ENCODE measurements around the gene OPN4. TPM values are rescaled to one million over a fixed set of nuclear protein-coding genes. Genes with fewer than 3 reads are reported as not detected.

Gene OPN4
- total and polyA plus RNA-seq, 2 of the 8 experiments (the other 6 are each of a cell fraction or from before 2014, with no cell fraction given): not detected

DNA sequence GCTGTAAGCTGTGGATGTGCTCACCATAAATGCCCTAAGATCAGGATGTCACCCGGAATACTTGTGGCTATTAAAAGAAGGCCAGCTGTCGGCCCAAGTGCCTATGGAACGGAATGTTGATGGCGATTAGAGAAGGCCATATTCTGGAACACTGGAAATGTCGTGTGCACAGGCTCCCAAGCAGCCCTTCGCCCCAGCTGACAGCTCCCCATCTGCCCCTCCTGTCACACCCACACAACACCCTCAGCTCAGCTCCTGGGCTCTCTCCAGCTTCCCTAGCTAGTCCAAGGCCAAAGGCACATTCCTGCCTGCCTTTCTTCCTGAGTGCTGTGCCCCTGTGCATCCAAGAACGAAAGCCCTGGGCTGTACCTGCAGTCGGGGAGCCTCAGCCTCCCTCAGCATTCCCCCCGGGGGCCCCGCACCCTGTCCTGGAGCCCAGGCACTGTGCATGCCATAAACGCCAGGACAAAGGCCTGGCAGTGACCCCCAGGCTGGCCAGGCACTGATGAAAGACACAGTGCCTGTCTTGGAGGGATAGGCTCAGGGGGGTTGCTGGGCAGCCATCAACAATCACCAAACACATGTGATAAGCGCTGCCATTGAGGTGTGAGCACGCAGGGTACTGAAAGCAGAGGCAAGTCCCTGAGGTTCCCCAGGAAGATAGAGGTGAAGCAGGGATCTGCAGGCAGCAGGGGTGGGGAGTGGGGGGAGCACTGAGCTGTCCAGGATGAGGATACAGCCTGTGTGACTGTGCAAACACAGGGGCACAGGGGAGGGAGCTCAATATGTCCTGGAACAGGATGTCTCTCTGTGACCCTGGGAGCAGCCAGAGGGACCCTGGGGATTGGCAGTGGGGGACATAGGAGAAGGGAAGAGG lies 10.2 kb downstream of the OPN4 start:
- Histone ChIP-seq H4K5ac (ENCODE audit: insufficient read length, low read depth, low read length) (no peak overlapping the region), H4K8ac (ENCODE audit: extremely low read depth, insufficient read depth, low read length) (peak overlapping the region; percentile 79; the same call in 1 of the 2 replicates), H3K36me3 (ENCODE audit: control insufficient read depth in 2 of 4, insufficient read depth in 4 of 4, low read length in 3 of 4) (no peaks in the 10 kb centered on the region), H2AFZ (ENCODE audit: low read length) (no peak overlapping the region), H2AK5ac (ENCODE audit: low read depth, low read length) (no peak overlapping the region), H3K56ac (replicated peaks; ENCODE audit: insufficient read length, low read depth, low read length) (no peak overlapping the region), H3K9ac (replicated peaks in 1 of 4; ENCODE audit: extremely low read depth in 1 of 4, low read depth in 3 of 4, low read length in 3 of 4) (no peak overlapping the region), H4K91ac (replicated peaks; ENCODE audit: insufficient read length, low read length) (no peak overlapping the region), H3K4ac (replicated peaks; ENCODE audit: insufficient read length, low read depth, low read length) (no peak overlapping the region), H3K79me1 (ENCODE audit: low read depth, low read length) (no peaks in the 10 kb centered on the region), H2BK20ac (ENCODE audit: low read length) (peak overlapping the region; percentile 75; the same call in 1 of the 2 replicates), H3K9me3 (ENCODE audit: insufficient read depth in 2 of 2, low read depth in 1 of 2, low read length in 1 of 2) (no peaks in the 10 kb centered on the region), H2BK12ac (ENCODE audit: low read depth, low read length) (0 out of 2 replicates have a peak overlapping the region, but pooled peaks have one; percentile 4), H3K4me3 (ENCODE audit: extremely low read depth in 1 of 4, insufficient read depth in 2 of 4, low read depth in 3 of 4, low read length in 4 of 4) (no peak overlapping the region), H3K27ac (ENCODE audit: low read depth, low read length) (no peak overlapping the region), H2BK5ac (ENCODE audit: low read depth, low read length) (no peak overlapping the region), H3K14ac (ENCODE audit: insufficient read length) (no peak overlapping the region), H3K18ac (ENCODE audit: extremely low read depth, low read length) (peak overlapping the region; percentile 48; the same call in 1 of the 2 replicates), H3K23ac (ENCODE audit: insufficient read length) (no peak overlapping the region), H3K4me2 (ENCODE audit: insufficient read depth in 1 of 2, low read depth in 2 of 2, low read length in 2 of 2) (no peak overlapping the region), H3K27me3 (replicated peaks in 1 of 4; ENCODE audit: control insufficient read depth in 3 of 4, extremely low read depth in 1 of 4, insufficient read depth in 3 of 4, low read length in 3 of 4) (no peaks in the 10 kb centered on the region), H2BK120ac (replicated peaks; ENCODE audit: low read depth, low read length) (no peak overlapping the region), H3K23me2 (ENCODE audit: low read depth, low read length) (no peaks in the 10 kb centered on the region), H3K4me1 (replicated peaks in 1 of 4; ENCODE audit: control insufficient read depth in 3 of 4, insufficient read depth in 4 of 4, low read length in 3 of 4) (peaks cover 0 to 11% (median 4%) of the 10 kb centered on the region in 4 experiments; a peak in 6 of 7 replicates), H4K20me1 (replicated peaks in 1 of 2; ENCODE audit: control insufficient read depth in 1 of 2, insufficient read depth in 2 of 2, low read length in 2 of 2) (no peaks in the 10 kb centered on the region), H2BK15ac (ENCODE audit: low read length) (peak overlapping the region; percentile 65), H3K79me2 (ENCODE audit: control insufficient read depth in 1 of 2, insufficient read depth in 2 of 2, low read length in 2 of 2) (no peaks in the 10 kb centered on the region)
- ChIA-PET CTCF (ENCODE audit: partially characterized antibody) (interaction anchor here (0.9 to 13.4 kb wide), 15 partner anchors 9 to 275 kb away, joined by 3 to 105 read pairs (median 5); no protein-coding TSS in a partner anchor), POLR2A (ENCODE audit: partially characterized antibody) (interaction anchor here (1.2 to 2.2 kb wide), 4 partner anchors 9 to 72 kb away, joined by 3 to 5 read pairs (median 4); no protein-coding TSS in a partner anchor)
- TF ChIP-seq MAFK (IDR thresholded peaks at IDR 0.05; ENCODE audit: low read depth, low read length) (no peak), FOSL1 (IDR thresholded peaks at IDR 0.05; ENCODE audit: insufficient read depth, low read depth, low read length) (no peak), NRF1 (IDR thresholded peaks at IDR 0.05; ENCODE audit: low read depth, low read length) (no peak), PHF8 (conservative IDR thresholded peaks at IDR 0.05; ENCODE audit: low read depth, low read length) (no peak), CBX5 (IDR thresholded peaks at IDR 0.05; ENCODE audit: low read depth, low read length) (no peak)
- TF ChIP-seq, protein P1, sequence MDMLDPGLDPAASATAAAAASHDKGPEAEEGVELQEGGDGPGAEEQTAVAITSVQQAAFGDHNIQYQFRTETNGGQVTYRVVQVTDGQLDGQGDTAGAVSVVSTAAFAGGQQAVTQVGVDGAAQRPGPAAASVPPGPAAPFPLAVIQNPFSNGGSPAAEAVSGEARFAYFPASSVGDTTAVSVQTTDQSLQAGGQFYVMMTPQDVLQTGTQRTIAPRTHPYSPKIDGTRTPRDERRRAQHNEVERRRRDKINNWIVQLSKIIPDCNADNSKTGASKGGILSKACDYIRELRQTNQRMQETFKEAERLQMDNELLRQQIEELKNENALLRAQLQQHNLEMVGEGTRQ (IDR thresholded peaks at IDR 0.05; ENCODE audit: low read length): no peak
- DNase-seq (ENCODE audit: low read depth in 1 of 2, low spot score in 2 of 2) (no peak), FAIRE-seq (no peak)
- 80% methylated on average over 13 of the region's 13 CpGs; no CpG with 5 or more reads in 1 of the 2 experiments for WGBS, 2 experiments (ENCODE audit: extremely low coverage in 1 of 2, insufficient coverage in 1 of 2, insufficient read length in 1 of 2, insufficient replicate concordance in 2 of 2, low coverage in 1 of 2, low lambda C conversion rate in 2 of 2, missing lambda C conversion rate in 1 of 2)

Data from H1 (cell line).